22Rv1 (cell line): ENCODE measurements around the gene NOTCH1.

ENCODE experiments used
- ZFX ChIP-seq: fragments of 450-650 bp; IDR thresholded peaks from 2 replicates; pipeline ENCODE4 v1.6.1; 2017; ENCODE audit warnings: antibody characterized with exemption, borderline replicate concordance
- TF ChIP-seq, protein P1 (sequence below): fragments of 450-650 bp; IDR thresholded peaks from 2 replicates; pipeline ENCODE4 v1.5.1; 2017; ENCODE audit warnings: mild to moderate bottlenecking

DNA sequence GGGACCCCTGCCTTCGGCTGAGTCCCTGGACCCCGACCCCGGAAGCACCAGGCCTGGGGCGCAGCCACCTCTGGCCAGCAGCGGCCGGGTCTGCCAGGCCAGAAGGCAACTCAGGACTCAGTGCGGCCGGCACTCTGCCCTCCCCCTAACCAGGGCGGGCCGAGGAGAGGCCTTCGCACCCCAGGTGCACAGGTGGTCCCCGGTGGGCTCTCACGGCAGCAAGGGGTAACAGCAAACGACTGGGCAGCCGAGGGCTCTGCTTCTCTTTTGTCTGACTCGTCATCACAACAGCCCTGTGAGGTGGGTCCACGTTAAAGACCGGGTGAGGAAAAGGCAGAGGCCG, 20.7 kb upstream of the NOTCH1 start:
- TF ChIP-seq, protein P1, sequence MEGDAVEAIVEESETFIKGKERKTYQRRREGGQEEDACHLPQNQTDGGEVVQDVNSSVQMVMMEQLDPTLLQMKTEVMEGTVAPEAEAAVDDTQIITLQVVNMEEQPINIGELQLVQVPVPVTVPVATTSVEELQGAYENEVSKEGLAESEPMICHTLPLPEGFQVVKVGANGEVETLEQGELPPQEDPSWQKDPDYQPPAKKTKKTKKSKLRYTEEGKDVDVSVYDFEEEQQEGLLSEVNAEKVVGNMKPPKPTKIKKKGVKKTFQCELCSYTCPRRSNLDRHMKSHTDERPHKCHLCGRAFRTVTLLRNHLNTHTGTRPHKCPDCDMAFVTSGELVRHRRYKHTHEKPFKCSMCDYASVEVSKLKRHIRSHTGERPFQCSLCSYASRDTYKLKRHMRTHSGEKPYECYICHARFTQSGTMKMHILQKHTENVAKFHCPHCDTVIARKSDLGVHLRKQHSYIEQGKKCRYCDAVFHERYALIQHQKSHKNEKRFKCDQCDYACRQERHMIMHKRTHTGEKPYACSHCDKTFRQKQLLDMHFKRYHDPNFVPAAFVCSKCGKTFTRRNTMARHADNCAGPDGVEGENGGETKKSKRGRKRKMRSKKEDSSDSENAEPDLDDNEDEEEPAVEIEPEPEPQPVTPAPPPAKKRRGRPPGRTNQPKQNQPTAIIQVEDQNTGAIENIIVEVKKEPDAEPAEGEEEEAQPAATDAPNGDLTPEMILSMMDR = no peak
- TF ChIP-seq ZFX = no peak
